Middle frontal gyrus (tissue), 1 donor: ENCODE measurements around the gene TUBB1.

Experiments
- DNase-seq: peaks from one replicate; pipeline ENCODE4 v3.0.0-alpha.2; 2015; ENCODE audit warnings: low spot score; ENCODE audit errors: extremely low spot score

Gene TUBB1

DNA sequence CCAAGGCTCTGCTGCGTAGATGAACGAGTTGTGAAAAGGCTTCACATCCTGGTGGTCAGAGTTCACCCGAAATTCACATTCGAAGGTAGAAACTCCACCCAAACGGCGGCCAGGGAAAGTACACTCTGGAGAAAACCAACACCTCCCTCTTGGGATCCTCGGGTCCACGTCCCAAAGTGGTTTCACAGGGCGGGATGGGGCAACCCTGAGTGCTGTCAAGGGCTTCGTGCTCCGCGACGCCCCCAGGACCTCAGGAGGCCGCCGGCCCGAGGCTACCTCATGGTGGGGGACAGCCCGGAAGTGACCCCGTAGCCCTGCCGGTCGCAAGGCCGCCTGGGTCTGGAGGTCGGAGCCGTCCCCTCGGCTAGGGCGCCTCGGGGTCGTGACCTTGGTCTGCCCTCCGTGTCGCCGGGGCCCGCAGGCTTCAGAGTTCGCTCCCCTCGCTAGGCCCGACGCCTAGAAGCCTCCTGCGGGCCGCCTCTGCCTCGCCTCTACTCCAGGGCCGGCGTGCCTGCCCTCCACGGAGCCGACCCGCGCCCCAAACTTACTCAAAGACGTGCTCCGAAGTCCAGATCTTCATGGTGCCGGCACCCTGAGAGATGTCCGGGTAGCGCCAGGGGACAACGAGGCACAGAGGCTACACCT, 23.0 kb downstream of the TUBB1 start, which contains the start of gene PRELID3B:
TSS of gene PRELID3B (minus strand) at position 636 of the 645 bp plus-strand sequence. CDS start at position 580, 56 bp downstream.
- DNase-seq: no peak

DNA sequence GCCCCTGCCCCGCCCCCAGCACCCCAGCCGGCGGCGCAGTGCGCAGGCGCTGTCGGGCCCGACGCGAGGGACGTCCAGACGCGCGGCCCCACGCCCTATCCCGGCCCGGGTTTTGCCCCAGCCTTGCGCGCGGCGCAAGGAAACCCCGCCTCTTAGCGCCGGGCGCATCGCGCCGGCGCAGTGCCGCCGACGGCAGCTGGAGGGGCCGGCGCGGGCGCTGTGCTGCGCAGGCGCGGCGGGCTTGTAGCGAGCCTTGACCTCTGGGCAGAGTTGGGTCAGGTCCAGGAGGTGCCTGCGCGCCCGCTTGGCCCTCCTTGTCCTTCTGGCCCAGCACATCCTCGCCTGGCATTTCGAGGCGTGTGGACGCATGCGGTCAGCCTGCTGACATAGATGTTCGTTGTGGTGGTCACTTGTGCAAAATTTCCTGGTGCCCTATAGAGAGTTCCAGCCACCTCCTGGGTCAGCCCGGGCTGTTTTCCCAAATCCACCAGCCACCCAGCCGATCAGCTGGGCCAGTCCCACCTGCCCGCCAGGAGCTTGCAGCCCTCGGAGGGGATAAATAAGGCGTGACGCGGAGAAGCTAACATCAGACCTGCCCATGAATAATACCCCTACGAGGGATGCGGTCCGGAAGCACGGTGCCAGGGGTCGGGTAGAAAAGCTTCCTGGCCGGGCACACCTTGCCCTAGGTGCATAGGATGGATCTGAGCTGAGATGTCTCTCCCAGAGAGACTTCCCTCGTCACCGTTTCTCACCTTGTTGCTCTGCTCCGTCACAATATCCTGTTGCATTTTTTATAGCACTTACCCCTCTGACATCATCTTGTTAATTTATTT, 23.8 kb downstream of the TUBB1 start:
- peak; percentile 89 for DNase-seq

DNA sequence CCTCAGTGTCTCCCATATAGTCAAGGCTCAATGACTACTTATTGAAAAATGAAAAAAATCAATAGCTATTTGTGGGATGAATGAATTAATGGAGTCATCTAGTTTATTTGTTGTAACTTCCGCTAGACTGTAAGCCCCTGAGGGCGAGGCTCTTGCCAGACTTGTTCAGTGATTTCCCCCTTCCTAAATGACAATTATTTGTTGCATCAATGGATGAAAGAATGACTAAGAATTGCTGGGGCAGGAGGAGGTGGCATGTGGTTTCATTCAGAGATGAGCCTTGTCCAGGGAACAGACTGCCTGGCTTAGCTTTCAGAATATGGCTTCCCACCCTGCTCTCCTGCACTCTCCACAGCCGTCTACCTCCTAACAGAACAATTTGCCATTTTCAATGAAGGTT, 24.5 kb downstream of the TUBB1 start:
- no peak for DNase-seq

DNA sequence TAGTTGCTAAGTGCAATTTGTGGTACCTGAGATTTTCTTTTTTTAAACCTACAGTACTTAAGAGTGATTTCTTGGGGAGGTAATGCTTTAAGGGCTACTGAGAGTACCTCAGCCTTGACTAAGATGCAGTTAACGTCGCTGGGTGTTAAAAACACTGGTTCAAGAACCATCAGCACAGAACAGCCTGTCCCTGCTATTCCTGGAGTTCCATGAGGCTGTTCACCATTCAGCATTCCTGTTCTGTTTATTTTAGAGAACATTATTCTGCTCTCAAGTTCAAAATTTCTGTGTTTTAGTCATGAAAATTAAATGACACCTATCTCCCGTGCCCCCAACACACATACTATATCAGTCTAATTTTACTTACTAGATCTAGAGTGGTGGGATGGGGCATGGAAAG, 25.1 kb downstream of the TUBB1 start:
- no peak for DNase-seq

DNA sequence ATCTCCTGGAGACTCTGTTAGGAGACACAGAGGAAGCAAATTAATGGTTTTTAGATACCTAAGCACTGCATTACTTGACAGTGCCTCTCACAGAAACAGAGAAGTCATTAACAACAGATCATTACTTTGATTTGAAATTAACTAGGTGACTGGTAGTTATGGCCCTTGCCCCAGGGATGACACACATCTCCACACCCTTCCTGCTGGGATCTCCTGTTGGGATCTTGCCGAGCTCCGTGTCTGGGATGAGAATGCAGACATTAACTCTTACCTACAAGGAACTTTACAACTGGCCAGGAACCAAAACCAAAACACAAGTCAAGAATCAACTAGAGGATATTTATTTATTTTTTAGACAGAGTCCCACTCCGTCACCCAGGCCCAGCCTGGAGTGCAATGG, 25.6 kb downstream of the TUBB1 start:
- no peak for DNase-seq

DNA sequence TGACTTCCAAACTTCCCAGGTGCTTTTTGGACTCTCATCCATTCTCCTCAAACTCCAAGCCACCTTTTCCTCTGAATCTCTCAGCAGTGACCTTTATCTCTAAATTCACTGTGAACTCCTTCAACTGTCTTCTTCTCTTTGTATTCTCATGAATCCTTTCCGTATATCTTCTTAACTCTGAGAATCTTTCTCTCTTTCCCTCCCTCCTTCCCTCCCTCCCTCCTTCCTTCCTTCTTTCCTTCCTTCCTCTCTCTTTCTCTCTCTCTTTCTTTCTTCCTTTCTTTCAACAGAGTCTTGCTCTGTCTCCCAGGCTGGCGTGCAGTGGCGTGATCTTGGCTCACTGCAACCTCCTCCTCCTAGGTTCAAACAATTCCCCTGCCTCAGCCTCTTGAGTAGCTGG, 27.6 kb downstream of the TUBB1 start:
- no peak for DNase-seq

DNA sequence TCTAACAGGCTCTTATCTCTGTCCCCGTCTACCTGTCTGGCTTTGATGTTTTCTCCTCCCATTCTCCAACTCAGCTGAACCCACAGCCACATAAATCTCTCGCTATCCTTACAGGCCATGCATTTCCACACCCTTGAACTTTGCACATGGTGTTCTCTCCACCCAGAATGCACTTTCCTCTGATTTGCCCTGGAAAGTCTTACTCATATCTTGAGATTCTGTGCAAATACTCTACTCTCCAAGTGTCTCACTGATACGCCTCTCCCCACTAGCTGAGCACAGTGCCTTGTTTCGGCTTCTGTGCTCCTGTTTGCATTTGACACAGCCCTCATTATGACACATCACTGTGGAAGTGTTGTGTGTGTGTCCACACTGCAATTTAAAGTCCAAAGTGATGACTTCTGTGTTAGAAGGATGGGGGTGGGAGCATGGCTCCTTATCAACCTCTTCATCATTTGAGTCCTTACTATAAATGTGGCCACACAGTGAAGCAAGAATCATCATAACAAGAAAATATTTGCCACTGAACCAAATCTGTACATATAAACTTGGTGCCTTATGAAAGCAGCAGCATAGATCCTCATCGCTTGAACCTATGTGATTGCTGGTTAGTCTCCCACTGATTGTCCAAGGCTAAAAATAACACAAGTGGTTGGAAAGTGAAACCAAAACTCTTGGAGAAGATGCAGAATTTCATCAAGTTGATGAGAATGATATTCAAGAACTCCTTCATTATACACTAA, 28.9 kb downstream of the TUBB1 start:
- no peak for DNase-seq

DNA sequence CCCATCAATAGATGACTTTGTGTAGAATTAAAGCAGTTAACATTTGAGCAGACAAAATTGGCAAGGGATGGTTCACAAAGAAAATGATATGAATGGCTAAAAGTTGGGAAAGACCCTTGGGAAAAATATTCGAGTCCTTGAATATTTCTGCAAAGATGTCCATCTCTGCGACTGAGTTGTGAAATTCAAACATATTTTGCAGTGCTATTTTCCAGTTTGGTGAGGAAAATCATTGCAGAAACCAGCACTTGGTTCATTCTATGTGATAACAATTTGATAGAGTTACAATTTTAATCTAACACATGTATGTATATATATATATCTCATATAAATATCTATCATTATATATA, 29.4 kb downstream of the TUBB1 start:
- no peak for DNase-seq

DNA sequence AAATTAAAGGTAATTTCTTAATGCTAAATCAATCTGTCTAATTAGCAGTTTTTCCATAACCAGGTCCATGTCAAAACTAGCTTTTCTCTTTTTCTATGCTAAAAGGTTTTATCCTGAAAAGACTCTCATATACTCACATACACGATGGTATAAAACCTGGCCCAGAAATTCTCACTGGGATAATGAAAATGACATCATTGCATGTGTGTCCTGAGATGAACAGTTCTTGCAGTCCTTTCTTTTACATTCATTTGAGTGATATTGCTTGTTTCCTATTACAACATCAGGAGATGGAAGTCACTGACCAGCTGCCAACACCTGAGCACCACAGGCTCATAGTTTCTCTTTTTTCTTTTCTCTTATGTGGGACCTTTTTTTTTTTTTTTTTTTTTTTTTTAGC, 31.2 kb downstream of the TUBB1 start:
- DNase-seq: no peak

DNA sequence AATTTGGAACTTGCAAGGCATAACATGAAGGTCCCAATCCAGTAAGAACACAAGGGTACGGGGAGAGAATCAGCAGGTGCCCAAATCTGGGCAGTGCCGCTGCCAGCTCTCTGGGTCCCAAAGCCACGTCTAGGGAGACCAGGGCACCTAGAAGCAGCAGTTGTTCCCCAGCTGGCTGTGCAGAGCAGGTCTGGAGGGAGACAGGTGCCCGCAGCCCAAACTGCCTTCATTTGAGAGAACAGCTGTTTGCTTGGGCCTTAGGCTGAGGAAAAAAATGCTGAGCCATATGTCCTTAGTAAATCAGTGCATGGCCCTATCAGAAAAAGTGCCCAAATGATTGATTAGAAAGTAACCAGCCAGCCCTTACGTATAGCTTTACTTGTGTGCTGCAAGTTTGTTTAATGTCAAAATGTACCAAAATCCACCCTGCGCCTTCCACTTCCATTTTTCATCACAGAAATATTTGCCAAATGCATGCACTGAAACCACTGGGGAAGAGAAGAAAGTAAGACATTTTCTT, 32.5 kb downstream of the TUBB1 start:
- no peak for DNase-seq

DNA sequence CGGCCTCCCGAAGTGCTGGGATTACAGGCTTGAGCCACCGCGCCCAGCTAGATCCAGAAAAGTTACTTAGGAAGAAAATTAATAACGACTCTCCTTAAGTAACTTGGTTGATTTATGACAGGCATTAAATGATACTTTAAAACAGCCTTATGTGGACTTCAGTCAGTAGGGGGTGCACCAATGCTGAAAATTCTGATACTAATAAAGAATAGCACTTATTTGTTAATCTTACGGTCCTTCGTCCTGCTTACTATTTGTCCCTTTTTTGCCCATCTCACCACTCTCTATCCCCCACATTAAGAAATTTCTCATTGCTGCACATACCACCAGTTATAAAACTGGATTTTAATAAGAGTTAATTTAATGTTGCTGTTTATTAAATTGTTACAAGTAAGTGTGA, 36.1 kb downstream of the TUBB1 start:
- no peak for DNase-seq

DNA sequence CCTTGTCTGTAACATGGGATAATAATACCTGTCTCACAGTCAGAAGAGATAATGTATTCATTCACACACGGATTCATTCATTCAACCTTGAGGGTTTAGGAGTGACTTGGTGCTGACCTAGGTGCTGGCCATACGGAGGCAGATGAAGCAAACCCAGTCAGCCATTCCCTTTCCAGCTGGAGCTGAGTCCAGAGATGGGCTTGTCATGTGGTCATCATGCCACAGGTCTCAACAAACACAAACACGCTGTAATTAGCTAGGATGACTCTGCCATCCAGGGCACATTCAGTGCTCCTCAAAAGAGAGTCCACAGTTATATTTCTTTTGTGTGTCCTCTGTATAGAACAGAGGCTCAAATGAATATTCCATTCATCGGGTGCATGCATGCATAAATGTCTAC, 42.9 kb downstream of the TUBB1 start:
- no peak for DNase-seq

DNA sequence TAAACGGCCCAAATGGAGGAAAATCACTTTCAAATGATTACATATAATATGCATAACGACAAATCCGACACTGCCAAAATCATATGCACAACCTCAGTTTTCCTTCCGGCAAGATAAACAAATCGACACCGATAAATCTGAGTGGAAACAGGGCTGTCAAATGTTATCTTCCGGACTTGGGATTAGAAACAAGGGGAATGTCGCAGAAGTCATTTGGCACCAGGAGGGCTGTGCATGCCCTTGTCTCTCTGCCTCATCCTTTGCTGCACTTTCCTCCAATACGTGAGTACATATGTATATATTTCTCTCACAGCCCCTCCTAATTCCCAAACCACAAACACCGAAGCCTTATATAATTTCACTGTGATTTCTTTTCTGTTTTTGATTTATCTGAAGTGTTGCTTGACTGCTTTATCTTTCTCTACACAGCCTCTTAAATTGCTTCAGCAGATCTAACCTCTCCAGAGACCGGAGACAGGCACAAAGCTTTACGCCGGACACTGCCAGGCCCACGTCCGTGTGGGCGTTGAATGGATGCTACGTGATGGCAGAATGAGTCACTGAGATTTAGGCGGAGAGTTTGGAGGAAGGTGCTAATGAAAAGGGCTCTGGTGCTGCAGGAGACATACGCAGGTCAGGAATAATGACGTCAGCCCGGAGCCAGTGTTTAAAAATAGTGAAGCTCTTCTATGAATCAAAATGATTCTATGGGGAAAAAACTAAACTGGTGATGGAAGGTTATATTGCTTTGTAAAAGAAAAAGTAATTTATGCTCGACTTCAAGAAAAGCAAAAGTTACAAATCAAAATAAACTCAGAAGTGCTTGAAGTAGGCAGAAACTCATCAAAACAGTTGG, 44.4 kb downstream of the TUBB1 start:
- DNase-seq: no peak

DNA sequence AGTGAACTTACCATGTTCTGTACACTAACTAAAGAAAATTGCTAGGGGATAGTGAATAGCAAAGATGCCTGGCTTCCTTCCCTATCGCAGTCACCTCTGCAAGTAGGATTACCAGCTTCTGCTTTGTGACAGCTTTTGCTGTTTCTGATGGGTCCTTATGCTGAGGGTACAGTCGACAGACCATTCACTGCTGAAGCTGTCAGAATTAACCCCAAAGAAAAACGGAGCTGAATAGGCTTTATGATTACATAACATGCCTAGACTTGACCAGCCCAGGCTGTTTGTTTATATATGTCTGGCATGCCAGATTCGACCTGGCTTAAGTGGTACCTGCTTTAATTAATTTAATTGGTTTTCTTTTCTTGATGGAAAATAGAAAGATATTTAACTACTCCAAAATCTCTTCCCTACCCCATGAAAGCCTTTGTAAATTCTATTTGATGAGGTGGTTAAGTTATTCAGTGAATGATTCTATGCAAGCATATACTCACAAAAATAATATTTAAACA, 45.0 kb downstream of the TUBB1 start:
- no peak for DNase-seq

DNA sequence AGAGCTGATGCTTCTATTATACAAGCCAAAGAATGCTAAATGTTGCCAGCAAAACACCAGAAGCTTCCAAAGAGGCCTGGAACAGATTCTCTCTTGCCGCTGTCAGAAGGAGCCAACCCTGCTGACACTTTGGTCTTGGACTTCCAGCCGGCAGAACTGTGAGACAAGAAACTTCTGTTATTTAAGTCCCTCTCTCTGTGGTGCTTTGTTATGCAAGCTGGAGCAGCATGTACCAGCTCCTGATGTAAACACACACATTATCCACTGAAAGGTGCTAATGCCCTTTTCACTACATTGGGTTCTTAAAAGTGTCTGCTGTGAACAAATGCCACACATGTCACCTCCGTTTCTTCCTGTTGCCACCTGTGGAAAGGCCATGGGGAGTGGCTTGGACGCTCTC, 49.3 kb downstream of the TUBB1 start:
- no peak for DNase-seq

DNA sequence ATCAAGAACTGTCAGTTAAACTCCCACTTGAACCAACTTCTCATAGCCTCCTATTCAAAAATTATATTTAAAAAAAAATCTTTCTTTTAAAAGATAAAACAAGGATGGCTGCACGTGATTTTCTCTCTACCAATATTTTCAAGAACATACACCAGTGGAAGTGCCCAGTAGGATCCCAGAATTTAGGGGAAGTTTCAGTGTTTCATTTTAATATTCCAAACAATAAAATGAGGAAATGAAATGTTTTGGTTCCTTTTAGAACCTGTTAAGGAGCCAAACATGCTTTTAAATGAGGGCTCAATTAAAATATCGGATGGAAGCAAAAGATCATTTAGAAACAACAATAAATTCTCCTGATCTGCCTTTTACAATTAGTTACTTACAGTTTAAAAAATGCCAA, 49.8 kb downstream of the TUBB1 start:
- DNase-seq: no peak

DNA sequence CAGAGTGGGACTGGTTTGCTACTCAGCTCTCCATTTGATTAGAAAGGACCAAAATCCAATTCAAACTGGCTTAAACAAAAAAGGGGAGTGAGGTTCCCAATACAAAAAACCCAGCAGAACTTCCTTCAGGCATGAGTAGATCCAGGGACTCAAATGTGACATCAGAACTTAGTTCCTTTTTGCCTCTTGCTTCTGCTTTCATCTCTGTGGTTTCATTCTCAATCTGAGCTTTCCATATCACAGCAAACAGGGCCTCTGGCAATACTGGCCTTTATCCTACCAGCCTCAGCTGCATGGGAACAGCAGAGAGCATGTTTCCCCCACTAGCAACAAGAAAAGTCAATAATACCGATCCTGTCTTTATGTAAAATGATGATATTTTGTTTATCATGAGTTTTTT, 52.0 kb downstream of the TUBB1 start:
- no peak for DNase-seq

DNA sequence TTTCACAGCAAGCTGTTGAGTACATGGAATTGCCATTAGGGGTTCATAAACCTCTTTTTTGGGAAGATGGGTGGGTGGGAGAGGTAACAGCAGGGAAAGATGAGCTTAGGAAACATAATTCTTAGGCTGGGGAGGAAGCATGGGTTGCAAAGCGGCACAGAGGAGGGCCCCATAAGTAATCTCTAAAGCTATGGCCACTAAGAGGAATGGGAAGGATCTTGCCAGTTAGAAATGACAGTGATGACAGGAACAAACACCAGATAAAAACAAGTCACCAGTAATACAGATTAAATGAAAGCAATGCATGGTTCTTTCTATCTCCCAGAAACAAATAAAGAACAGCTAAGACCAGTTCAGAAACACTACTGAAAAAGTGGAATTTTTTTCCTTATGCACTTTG, 54.4 kb downstream of the TUBB1 start:
- DNase-seq: no peak

DNA sequence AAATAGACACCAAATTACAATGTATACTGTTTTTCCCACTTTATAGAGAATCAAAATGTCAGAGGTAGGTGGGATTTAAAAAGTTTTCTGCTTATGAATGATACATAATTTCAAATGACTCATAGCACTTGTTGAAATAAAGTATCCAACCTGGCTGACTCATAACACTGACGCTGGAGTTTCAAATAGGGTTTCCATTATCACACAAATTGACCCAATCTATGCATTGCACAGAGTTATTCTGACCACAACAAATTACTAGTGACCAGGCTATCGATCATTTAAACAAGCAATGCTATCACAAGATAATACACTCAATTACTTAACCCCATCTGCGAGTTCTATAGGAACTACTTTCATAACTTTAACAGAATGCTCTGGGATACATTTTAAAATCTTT, 55.2 kb downstream of the TUBB1 start:
- no peak for DNase-seq

DNA sequence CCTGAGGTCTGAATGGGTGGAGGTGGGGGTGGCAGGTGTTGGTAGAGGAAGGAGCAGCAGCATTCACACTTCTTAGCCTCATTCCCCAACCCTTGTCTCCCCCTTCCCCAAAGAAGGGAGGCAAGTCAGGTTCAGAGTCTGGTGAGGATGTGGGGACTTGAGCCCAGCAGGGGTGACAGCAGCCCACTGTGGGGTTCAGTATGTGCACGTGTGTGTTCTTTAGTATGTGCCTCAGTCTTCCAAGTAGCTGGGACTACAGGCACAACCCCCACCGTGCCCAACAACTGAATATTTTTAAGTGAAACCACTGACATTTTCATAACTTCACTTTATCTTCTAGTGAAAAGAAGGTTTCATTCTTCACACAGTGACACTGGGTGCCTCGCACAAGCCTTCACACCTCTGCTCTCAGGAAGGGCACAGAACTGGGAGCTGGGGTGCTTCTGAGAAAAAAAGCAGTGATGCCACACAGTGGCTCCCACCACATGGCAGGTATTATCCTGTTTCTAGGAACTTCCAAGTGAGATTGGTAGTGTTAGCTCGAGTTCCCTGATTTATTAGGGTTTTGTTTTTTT, 56.8 kb downstream of the TUBB1 start:
- DNase-seq: no peak
